GM19463 (cell line): ENCODE measurements around the gene RPS6KC1.
"Not testable (repeated sequence)": the region's sequence is repeated elsewhere in the genome, so short reads cannot be mapped to it uniquely, and the experiment has no call there.

Experiments
- ATAC-seq: cut with Tn5 transposase; IDR thresholded peaks from one replicate; pipeline ENCODE4 v1.9.1; 2021; ENCODE audit warnings: mild to moderate bottlenecking, moderate library complexity; ENCODE audit not compliant: unreplicated experiment

The RPS6KC1 gene, protein sequence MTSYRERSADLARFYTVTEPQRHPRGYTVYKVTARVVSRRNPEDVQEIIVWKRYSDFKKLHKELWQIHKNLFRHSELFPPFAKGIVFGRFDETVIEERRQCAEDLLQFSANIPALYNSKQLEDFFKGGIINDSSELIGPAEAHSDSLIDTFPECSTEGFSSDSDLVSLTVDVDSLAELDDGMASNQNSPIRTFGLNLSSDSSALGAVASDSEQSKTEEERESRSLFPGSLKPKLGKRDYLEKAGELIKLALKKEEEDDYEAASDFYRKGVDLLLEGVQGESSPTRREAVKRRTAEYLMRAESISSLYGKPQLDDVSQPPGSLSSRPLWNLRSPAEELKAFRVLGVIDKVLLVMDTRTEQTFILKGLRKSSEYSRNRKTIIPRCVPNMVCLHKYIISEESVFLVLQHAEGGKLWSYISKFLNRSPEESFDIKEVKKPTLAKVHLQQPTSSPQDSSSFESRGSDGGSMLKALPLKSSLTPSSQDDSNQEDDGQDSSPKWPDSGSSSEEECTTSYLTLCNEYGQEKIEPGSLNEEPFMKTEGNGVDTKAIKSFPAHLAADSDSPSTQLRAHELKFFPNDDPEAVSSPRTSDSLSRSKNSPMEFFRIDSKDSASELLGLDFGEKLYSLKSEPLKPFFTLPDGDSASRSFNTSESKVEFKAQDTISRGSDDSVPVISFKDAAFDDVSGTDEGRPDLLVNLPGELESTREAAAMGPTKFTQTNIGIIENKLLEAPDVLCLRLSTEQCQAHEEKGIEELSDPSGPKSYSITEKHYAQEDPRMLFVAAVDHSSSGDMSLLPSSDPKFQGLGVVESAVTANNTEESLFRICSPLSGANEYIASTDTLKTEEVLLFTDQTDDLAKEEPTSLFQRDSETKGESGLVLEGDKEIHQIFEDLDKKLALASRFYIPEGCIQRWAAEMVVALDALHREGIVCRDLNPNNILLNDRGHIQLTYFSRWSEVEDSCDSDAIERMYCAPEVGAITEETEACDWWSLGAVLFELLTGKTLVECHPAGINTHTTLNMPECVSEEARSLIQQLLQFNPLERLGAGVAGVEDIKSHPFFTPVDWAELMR

DNA sequence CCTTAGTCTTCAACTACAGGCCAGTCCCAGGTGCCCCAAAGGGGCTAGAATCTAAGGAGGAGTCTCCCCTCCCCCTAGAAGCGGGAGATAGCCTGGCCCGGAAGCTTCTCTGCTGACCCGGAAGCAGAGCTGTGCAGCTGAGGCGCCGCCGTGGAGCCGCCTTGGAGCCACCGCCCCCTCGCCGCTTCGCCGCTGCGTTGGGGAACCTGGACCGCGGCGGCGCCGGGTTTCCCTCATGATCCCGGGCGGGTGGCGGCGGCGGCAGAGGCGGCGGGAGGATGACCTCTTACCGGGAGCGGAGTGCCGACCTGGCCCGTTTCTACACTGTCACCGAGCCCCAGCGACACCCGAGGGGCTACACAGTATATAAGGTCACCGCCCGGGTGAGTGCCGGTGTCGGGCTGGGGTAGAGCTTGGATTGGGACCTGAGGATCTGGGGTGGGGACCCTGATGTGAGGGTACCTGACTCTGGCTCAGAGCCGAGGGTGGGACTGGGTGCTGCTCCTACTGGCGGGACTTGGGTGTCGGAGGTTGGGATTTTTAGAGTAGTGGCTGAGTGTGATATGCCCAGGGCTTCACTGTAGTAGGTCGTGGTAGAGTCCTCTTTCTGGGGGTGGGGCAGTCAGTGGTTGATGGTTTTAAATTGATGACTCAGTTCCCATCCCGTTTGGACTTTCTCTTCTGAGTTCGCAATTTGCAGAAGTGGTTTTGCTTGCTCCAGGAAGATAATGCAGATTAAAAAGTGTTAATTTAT is at the start of gene RPS6KC1:
Gene RPS6KC1 (plus strand): TSS at position 115 of the 754 bp plus-strand sequence. CDS start 164 bp downstream, at position 279.
- peak; percentile 98 for ATAC-seq

DNA sequence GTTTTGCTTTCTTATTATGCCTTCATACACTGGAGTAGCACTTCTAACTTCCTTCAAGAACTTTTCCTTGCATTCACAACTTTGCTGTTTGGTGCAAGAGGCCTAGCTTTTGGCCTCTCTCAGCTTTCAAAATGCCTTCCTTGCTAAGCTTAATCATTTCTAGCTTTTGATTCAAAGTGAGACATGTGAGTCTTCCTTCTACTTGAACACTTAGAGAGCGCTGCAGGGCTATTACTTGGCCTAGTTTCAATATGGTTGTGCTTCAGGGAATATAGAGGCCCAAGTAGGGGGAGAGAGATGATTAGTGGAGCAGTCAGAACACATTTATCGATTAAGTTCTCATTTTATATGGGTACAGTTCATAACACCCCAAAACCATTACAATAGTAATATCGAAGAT is 47.8 kb upstream of the RPS6KC1 start:
- peak; percentile 94 for ATAC-seq

DNA sequence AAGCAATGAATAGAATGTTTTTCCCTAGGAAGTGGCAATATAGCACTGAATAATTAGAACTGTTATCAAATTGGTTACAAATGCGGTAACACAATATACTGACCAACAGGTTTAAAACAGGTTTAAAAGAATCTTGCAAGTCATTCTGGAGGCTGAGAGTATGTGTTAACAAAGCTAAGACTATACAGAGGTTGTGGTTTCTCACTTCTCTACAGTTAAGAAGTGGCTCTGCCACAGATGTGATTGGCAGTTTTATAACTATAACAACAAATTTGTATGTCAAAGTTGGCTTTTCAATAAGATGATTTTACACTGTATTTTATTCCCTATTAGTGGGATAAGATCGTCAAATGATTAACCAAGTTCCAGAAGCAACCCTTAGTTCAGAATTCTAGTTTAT is 42.5 kb upstream of the RPS6KC1 start:
- ATAC-seq: peak; percentile 83

DNA sequence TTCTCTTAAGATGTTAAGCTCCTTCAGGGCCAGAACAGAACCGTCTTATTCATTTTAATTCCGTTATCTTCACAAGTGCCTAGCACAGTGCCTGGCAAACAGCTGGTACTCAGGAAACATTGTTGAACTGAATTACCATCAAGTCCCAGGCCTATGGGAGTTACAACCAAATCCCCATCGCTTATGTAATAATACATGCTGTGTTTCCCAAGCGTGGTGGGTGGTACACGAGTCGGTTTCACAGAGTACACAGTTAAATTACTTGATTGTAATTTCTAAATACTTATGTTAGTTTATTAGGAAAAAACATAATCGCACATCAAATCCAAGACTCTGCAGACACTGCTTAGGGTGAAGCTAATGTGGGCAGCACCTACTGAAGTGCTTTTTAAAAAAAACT is 36.4 kb upstream of the RPS6KC1 start:
- ATAC-seq: no peak

DNA sequence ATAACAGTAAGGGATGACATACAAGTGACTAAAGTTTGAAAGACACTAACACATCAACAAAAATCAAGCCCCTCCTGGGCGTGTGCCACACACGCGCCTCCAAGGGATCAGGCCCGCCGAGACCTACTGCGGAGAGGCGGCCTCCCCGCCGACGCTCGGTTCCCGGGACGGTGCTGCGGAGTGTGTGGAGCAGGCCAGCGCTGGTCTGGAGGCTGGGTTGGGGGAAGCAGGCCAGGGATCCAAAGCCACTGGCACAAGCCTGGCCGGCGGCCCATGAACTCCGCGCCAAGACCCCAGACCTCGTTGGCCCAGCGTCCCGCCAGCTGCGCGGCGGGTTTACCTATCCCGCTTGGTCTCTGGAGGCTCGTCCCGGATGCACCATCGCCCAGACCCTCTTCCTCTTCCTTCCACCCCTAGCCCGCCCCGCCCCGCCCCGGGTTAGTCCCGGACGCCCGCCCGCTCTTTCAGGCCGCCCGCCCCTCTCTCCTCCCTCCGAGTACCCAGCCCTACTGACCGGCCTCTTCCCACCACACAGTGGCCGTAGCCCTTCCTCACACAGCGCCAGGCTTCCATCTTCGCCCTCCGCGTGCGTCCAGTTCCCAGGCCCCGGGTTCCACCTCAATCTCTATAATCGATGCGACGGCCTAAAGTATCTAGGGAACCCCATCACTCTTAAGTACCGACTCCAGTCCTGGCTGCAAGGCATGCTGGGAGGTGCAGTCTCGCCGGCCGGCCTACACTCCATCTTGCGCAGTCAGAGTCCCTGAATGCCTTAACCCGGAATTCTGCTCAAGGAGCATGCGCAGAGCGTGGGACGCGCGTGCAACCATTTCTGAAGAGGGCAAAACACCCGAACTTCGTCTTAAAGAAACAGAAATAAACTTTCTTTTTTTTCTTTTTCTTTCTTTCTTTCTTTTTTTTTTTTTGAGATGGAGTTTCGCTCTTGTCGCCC is 35.7 kb upstream of the RPS6KC1 start, which contains the start of gene ANGEL2:
Gene ANGEL2 (minus strand): TSS at position 769 of the 952 bp plus-strand sequence. CDS start 196 bp downstream, at position 573.
- peak; percentile 89 for ATAC-seq

DNA sequence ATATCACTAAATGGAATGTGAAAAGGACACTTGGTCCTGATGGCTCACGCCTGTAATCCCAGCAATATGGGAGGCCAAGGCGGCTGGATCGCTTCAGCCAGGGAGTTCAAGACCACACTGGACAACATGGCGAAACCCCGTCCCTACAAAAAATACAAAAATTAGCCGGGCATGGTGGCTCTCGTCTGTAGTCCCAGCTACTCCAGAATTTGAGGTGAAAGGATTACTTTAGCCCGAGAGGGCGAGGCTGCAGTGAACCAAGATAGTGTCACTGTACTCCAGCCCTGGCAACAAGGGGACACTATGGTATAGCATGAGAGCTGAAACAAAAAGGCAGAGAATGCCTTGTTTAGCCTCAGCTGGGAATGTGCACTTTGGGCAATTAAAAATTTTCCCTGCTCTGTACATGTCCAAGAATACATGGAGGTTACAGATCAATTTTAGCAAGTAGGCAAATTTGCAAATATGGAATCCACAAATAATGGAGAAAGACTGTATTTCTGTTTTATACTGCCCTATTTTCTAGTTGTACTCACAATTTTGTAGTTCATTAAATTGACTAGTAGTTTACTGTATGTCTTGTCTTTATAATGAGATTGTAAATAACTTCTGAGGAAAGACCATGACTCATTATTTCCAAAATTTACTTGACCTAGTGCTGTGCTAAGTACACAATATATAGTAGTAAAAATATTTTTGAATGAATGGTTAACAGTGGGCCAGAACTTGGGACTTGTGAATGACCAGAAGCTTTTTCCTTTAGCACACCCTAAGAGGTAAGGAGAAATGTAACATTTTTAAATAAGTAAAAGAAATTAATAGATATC is 33.4 kb upstream of the RPS6KC1 start:
- ATAC-seq: no peak

DNA sequence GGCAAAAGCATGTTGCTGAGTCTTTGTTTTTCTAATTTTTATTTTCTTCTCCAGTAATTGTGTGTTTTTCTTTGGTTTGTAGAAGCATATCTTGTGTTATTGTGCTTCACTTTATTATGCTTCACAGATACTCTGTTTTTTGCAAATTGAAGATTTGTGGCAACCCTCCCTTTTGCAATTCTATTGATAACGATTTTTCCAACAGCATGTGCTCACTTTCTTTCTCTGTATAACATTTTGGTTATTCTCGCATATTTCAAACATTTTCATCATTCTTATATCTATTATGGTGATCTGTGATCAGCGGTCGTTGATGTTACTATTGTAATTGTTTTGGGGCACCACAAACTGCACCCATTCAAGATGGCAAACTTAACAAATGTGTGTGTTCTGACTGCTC is 31.6 kb upstream of the RPS6KC1 start:
- no peak for ATAC-seq

DNA sequence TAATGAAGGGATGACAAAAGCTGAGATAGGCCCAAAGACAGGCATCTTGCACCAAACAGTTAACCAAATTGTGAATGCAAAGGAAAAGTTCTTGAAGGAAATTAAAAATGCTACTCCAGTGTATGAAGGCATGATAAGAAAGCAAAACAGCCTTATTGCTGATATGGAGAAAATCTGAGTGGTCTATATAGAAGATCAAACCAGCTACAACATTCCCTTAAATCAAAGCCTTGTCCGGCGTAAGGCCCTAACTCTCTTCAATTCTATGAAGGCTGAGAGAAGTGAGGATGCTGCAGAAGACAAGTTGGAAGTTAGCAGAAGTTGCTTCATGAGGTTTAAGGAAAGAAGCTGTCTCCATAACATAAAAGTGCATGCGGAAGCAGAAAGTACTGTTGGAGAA is 31.0 kb upstream of the RPS6KC1 start:
- no peak for ATAC-seq

DNA sequence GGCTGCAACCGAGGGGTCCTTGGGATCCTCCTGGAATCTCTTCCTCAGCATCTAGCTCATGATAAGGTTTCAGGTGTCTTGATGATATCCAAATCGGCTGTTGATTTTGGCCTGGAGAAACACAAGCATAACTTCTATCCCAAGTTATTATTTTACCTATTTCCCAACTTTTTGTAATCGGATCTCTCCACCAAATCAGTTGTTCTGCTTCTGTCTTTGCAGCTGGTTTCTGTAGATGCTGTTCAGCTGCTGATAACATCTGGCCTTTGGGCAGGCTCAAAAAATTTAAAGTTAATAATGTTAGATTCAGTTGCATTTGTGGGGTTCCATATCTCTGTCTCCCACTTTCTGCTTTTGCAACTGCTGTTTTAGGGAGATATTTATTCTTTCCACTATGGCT is 24.0 kb upstream of the RPS6KC1 start:
- ATAC-seq: not testable (repeated sequence)

DNA sequence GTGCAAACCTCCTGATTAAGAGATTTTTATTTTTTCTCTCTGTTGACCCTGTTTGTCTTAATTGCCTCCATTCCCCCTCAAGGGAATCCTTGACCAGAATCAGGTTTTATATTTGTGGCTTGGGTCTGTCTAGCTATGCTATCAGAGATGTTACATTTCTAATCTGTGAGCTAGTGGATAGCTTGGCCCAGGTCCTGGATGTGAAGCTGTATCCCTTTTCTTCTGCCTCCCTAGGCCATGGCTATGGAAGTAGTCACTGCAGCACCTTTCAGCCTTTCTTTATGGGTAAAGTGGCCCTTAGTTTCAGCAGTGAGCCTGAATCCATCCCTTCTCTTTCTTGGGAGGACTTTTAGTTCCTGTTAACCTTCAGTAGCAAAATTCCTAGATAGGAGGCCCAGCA is 18.4 kb upstream of the RPS6KC1 start:
- no peak for ATAC-seq

DNA sequence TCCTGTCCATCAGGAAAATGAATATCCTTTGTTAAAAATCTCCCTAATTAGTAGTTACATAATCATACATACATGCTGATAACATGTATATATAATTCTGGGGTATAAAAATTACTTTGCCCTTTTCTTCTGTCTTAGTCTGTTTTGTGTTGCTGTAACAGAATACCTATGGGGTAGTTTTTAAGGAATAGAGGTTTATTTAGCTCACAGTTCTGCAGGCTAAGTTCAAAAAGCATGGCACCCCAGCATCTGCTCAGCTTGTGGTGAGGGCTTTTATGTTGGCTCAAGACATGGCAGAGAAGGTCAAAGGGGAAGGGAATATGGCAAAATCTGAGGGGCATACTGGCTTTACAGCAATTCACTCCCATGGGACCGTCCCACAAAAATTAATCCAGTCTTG is 16.3 kb upstream of the RPS6KC1 start:
- ATAC-seq: no peak

DNA sequence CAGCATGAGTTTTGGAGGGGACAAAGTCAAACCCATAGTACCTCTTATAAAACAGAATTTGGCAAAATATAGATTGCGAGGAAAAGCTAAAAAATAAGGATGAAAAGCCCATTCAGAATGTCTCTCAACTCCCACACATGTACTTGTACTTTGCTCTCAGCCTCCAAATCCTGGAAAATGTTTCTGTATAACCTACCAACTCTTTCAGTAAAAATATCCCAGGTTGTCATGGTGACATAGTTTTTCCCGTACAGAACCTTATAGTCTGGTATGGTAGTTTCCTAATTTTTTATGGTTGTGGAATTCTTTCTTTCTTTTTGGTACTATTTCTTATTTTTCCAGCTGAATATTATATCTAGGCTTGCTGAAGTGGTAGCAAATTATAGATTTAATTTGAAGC is 15.5 kb upstream of the RPS6KC1 start:
- no peak for ATAC-seq

DNA sequence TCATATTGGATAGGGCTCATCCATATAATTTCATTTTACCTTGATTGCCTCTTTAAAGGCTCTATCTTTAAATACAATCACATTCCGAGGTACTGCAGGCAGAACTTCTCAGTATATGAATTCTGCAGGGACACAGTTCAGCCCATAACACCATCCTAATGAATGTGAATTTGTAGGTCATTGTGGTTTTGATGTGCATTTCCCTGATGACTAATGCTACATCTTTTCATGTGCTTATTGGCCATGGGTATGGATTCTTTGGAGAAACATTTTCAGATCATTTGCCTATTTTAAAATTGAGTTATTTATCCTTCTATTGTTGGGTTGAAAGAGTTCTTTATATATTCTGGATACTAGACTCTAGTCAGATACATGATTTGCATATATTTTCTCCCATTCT is 9.6 kb upstream of the RPS6KC1 start:
- no peak for ATAC-seq

DNA sequence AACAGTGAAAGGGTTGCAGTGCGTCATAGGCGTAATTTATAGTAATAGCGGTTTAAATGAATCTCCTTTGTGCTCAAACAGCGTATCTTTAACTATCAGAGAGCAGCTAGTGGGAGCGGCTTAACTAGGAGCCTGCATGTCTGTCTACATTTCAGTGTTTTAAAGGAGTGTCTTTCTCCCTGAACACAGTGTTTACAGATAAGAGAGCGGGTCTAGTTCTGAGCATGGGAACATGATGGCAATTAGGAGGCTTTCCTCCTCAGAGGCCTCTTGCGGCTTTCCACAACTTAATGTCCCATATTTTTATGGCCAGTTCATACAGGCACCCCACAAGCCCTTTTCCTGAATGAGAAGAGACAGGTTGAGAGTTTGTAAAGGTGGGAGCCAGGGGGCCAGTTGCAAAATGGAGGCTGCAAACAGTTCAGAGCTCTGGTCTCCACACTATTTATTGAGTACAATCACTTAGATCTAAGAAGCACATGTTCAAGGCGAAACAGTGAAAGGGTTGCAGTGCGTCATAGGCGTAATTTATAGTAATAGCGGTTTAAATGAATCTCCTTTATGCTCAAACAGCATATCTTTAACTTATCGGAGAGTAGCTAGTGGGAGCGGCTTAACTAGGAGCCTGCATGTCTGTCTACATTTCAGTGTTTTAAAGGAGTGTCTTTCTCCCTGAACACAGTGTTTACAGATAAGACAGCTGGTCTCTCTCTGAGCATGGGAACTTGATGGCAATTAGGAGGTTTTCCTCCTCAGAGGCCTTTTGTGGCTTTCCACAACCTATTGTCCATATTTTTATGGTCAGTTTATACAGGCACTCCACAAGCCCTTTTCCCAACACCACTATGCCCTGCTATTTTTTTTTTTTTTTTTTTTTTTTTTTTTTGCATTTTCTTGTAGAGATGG is 5.5 kb upstream of the RPS6KC1 start:
- ATAC-seq: not testable (repeated sequence)

DNA sequence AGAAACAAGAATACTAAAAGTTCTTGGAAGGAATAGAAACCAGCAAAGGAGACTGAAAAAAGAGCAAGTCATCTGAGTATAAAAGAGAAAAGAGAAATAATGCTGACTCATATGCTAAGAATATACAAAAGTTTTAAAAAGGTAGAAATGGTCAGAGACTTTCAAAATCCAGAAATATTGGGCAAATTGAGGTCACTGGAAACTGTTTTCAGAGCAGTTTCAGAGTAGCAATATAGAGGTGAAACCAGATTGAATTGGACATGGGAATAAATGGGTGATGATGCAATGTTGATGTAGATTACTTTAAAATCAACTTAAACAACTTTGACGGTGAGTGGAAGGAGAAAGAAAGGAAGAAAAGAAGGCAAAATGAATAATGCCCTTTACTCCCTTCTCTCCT is 1.8 kb upstream of the RPS6KC1 start:
- ATAC-seq: no peak

DNA sequence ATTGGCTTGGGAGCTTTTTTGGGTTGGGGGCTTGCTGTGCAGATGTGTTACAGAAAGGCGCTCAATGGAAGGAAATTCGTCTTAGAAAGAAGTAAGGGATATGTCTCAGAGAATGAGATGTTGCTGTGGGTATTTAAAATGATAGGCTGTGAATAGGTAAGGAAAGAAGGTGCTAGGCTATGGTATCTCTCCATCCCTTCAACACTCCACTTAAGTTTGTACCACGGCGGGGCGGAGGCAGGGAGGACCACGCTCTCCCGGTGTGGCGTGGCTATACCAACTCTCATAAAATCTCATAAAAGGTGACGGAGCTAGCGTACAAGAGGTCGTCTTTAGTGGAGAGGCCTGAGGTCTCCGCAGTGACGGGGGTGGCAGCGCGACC is 305 bp upstream of the RPS6KC1 start:
- peak; percentile 14 for ATAC-seq

DNA sequence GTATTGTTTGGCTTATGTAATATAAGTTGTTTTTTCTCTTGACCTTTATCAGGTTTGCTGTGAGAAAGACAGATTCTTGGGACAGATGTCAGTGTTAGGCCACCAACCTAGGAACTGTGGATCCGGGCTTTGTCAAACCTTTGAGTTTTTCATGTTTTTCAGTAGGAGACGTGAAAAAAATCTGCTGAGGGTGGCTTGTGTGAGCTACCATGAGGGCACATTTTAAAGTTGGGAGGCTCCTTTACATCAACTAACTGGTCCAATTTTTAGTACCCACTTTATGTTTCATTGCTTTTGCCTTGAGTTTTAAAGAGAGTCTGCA is 801 bp downstream of the RPS6KC1 start:
- no peak for ATAC-seq

DNA sequence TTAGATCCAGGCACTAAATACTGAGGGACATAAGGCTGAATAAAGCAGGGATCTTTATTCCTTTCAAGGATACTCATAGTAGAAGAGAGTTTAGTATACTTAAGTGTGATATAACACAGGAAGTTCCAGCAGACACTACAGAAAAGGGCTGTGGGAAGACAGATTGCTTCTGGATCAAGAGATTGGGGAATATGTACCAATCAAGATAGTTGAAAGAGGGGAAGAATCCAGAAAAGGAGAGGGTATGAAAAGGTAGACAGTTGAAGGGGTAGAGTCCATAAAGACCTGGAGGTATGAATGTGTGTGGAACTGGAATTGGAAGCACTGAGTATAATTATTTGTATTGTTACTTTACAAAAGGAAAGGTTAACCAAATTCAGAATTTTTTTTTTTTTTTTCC is 2.4 kb downstream of the RPS6KC1 start:
- ATAC-seq: no peak
